M059J (cell line): Measurements from ENCODE around the gene PIEZO1. TPM values are rescaled to one million over a fixed set of nuclear protein-coding genes. Genes with fewer than 3 reads are reported as not detected.
A peak's percentile ranks its signal among the peaks of the same experiment; 100 is the strongest.
"Not testable (repeated sequence)": the region's sequence is repeated elsewhere in the genome, so short reads cannot be mapped to it uniquely, and the experiment has no call there.

Experiments used
- DNase-seq: peaks from one replicate; pipeline ENCODE4 v3.0.0-alpha.2; 2012; ENCODE audit warnings: low read depth
- total RNA-seq: library from RNA; depleted of rRNA; stranded (reverse); fragments of >200 nt; shearing (Covaris generic); gene quantifications from 2 replicates; pipeline ENCODE4 v1.2.3, GENCODE V29; 2014

The PIEZO1 gene
- total RNA-seq, 1 experiment from 2014 or later: 89.6 TPM

DNA sequence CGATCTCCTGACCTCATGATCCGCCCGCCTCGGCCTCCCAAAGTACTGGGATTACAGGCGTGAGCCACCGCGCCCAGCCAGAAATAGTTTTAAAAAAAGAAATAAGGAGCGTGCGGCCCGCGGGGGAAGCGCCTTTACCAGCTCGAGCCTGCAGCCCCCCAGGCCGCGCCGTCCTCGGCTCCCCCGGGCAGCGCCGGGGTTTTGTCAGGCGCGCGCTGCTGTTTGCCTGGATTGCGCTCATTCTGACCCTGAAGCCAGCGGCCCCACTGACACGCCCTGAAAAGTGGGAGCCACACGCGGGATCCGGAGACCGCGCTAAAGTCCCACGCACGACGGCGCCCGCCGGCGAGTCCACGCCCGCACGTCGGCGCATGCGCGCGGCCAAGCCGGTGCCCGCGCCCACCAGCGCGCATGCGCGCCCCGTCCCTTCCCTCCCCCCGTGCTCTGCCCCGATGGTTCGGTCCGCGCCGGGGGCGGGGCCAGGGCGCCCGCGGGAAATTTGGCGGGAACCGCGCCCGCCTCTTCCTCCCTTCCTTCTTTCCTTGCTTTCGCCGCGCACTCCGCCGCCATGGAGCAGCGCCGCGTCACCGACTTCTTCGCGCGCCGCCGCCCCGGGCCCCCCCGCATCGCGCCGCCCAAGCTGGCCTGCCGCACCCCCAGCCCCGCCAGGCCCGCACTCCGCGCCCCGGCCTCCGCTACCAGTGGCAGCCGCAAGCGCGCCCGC is 18.4 kb upstream of the PIEZO1 start, which contains the start of gene CDT1:
Gene CDT1, plus strand, starts transcription at position 526 of the 724 bp plus-strand sequence. Its CDS starts 43 bp downstream, at position 569.
- DNase-seq: peak; percentile 68

DNA sequence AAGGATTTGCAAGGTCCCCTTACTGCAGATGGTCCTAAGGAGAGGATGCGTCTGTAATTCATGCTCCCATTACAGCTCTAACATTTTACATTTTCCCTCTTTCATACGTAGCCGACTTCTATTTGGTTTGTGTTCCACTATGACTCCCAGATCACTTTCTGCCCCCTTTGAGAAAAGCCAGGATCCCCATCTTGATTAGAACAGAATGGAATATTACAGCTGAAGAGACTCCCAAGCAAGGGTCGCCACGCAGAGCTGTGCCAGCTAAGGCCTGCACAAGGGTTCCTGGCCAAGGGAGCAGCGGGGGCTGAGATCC is 15.2 kb upstream of the PIEZO1 start:
- DNase-seq: no peak

DNA sequence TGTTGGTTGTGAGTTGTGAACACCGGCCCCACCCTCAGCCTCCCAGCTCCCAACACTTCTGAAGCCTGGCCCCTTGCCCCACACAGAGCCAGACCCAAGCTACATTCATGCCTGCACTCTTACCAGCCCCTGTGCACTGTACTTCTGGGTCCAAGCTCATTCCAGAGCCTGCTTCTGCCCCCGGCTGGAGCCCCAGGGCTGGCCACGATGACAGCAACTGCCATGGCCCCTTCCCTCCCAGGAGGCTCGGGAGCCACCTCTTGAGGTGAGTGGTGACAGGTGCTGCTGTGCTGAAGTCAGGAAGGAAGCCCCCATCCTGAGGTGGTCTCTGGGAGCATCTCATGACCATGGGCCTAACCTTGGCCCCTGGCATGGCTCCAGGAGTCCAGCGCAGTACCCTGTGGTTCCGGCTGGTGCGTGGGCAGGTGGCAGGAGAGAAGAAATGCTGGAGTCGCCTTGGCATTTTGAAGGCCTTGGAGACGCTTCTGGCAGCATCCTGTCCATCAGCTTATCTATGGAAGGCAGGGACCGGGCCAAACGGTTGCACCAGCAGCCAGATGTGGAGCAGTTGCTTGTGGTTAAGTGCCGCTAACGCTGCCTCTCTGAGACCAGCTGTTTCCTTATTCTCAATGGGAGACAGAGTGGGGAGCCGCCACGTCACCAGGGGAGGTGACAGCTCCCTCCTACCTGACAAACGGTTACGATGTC is 14.7 kb upstream of the PIEZO1 start:
- DNase-seq: no peak

DNA sequence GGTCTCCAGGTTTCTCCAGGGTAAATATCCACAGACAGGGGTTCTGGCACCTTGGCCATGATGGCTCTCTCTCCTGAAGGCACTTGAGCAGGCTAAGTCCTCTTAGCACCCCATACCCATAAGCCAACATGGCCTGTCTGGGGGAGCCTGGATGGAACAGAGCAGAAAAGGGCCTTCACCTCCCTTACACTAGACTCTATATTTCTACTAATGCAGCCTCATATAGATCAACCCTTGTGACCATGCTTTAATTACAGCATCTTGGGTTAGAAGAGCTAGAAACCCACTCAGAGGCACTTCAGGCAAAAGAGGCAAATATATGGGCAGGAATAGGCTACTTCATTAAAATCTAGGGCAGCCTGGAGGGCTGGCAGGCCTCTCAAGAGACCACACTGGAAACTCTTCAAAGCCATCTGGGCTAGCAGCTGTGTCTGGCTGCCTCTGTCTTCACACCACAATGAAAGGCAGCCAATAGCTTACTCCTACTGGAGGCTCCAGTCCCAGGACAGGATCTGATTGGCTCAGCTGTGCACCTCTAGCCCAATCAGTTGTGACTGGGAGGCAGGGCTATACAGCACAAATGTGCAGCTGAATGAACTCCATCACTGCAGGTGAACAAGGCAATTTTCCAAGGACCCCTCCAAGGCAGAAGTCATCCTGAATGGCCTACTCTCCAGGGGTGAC is 13.9 kb upstream of the PIEZO1 start:
- DNase-seq: no peak

DNA sequence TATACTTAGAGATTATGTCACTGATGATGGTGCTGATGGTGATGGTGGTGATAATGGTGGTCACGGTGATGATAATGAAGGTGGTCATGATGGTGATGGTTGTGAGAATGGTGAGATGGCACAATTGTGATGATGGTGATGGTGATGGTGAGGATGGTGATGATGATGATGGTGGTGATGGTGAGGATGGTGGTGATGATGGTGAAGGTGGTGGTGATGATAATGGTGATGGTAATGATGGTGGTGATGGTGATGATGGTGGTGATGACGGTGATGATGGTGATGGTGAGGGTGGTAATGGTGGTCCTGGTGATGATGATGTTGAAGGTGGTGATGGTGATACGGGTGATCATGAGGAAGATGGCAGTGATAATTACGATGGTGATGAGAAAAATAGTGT is 13.1 kb upstream of the PIEZO1 start:
- DNase-seq: no peak

DNA sequence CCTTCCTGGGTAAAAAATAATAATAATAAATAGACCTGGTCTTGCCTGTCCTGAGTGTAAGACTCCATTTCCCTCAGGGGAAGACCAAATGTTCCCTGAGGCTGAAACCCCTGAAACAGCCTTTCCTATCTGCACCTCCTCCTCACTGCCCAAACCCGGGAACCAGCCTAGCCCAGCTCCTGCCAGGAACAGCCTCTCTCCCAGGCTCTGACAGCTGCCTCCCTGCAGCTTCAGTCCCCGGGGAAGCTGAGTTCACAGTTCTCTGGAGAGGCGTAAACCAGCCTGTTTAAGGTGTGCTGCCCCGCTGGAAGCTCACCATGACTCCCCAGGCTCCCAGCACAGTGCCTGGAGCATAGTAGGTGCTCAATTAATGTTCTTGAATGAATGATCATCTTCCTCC is 11.3 kb upstream of the PIEZO1 start:
- DNase-seq: no peak

DNA sequence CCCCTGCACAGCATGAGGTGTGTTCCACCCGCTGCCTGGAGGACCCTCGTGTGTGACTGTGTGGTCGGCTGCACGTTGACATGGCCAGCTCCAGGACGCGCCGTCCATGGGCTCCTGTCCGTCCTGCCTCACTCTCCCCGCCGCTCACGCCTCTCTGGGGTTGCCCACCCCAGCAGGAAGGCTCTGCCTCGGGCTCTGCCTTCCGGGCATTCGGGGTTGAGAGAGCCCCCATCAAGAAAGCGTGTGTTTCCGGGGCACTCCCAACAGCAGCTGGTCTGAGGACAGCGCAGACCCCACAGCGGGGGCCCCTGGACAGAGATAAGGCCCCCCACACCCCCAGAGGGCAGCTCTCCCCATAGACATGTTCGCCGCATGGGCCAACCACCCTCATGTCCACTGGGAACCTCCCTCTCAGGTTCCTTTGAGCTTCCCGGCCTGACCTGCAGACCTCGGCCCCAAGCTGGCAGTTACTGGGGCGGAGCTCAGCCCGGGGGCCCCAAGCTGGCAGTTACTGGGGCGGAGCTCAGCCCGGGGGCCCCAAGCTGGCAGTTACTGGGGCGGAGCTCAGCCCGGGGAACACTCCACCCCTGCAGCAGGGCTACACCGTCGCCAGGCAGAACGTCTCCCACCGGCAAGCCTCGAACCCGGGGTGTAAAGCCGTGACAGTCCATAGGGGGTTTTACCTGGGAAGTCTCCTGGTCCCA is 8.4 kb upstream of the PIEZO1 start:
- DNase-seq: no peak

DNA sequence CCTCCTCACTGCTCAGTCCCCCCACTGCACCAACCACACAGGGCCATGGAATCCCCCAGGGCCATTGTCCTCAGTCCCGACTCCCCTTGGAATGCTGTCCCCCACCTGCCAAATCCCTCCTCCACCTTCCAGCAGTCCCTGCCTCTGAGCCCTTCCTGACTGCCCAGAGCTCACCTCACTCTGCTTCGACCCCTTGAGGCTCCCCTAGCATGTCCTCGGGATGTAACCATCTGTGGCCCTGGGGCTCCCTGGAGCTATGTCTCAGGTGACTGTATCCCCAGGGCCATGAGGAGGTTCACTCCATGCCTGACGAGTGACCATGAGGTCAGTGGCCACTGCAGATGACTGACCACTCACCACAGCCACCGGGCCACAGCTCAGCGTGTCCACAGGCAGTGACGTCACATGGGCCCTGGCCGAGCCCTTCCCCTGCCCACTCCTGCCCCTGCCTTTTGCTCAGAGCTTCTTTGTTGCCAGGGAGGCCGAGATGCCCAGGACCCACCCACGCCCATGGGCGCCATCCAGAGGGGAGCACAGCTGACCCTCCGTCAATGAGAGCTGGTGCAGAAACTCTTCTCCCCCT is 7.7 kb upstream of the PIEZO1 start:
- DNase-seq: no peak

DNA sequence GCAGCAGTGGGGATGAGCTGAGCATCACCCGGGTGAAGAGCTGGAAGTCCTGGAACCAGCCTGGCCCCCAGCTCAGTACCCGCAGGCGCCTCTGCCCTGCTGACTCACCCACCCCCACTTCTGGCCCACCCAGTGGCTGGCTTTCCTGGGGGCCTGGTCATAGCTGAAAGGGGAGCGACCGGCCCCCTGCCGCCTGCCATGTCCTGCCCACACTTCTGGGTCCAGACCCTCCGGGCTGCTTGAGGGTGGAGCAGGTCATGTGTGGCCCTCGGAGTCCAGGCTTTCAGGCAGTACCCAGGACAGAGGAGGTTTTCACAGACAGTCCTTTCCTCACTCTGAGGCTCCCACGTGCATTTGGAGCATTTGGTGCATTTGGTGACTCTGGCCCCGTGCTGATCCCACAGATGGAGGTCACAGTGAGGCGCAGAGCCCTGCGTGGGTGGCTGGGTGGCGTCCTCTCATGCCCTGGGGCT is 7.1 kb upstream of the PIEZO1 start:
- DNase-seq: no peak

DNA sequence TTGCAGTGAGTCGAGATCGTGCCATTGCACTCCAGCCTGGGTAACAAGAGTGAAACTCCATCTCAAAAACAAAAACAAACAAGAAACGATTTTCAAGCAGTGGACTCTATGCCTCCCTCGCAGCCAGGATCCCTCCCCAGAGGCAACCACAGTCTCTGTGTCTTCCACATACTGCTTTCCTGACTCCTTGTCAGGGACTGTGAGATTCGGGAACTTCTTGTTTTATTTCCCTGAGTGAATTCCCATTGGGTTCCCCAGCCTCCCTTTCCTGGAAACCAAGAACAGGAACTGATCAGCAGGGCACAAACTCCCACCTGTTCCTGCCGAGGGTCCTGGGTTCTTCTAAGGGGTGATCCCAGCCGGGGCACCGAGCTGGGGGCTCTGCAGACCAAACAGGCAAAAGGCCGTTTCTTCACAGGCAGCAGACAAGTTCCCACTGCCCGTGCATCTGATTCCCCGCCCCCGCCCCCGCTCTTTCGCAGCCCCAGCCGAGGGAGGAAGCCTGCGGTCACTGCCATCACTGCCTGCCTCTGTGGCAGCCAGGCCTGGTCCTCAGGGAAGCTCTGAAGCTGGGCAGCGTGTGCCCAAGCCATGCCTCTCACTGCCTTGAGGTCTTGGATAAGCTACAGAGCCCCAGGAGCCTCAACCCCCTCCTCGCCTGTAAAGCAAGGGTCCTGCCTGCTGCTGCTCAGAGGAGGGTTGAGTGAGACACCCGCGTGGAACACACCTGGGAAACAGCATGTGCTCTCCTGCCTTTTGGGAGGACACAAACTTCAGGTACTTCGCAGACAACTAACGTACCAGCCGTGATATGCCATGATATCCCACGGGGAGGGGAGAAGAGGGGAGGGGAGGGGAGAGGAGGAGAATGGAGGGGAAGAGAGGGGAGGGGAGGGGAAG is 5.5 kb upstream of the PIEZO1 start:
- peak; percentile 41 for DNase-seq

DNA sequence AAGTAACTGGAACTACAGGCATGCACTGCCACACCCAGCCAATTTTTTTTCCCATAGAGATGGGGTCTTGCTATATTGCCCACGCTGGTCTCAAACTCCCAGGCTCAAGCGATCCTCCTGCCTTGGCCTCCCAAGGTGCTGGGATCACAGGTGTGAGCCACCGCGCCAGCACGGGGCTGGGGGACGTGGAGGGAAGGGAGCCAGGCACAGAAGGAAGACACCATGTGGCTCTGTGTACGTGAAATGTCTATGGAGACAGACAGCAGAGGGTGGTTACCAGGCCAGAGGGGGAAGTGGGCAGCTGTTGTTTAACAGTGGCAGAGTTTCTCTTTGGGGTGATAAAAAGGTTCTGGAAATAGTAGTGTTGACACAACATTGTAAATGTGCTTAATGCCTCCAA is 4.6 kb upstream of the PIEZO1 start:
- DNase-seq: no peak

DNA sequence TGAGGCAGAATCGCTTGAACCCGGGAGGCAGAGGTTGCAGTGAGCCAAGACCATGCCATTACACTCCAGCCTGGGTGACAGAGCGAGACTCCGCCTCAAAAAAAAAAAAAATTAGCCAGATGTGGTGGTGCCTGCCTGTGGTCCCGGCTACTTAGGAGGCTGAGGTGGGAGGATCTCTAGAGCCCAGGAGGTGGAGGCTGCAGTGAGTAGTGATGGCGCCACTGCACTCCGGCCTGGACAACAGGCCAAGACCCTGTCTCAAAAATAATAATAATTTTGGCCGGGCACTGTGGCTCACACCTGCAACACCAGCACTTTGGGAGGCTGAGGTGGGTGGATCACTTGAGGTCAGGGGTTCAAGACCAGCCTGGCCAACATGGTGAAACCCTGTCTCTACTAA is 3.7 kb upstream of the PIEZO1 start:
- not testable (repeated sequence) for DNase-seq

DNA sequence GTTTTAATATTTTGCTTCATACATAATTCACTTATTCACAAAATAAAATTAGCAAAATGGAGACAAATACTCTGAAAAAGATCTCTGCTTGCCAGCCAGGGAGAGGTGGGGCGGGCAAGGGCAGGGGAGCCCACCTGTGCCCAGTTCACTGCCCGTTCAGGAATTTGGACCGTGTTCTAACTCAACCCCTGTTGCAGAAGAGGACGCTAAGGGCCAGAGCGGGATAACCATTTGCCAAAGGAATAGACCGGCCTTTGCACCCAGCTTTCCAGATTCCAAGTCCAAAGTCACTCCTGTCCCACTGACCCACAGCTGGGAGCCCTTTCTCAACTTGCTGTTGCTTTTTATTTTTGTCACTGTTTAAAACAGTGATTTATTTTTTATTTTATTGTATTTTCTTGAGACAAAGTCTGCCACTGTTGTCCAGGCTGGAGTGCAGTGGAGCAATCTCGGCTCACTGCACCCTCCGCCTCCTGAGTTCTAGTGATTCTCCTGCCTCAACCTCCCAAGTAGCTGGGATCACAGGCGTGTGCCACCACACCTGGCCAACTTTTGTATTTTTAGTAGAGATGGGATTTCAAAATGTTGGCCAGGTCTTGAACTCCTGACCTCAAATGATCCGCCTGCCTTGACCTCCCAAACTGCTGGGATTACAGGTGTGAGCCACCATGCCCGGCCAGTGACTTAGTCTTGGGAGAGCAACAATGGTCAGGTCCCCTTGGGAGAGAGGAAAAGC is 2.7 kb upstream of the PIEZO1 start:
- DNase-seq: no peak

DNA sequence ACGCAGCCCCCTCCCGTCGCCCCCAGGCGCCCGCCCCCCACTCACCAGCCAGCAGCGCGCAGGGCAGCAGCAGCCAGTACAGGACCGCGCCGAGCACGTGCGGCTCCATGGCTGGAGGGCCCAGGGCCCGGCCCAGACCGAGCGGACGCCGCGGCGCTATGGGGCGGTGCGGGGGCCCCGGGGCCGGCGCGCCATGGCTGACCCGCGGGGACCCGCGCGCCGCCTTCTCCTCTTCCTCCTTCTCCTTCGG is 239 bp downstream of the PIEZO1 start:
- DNase-seq: no peak

DNA sequence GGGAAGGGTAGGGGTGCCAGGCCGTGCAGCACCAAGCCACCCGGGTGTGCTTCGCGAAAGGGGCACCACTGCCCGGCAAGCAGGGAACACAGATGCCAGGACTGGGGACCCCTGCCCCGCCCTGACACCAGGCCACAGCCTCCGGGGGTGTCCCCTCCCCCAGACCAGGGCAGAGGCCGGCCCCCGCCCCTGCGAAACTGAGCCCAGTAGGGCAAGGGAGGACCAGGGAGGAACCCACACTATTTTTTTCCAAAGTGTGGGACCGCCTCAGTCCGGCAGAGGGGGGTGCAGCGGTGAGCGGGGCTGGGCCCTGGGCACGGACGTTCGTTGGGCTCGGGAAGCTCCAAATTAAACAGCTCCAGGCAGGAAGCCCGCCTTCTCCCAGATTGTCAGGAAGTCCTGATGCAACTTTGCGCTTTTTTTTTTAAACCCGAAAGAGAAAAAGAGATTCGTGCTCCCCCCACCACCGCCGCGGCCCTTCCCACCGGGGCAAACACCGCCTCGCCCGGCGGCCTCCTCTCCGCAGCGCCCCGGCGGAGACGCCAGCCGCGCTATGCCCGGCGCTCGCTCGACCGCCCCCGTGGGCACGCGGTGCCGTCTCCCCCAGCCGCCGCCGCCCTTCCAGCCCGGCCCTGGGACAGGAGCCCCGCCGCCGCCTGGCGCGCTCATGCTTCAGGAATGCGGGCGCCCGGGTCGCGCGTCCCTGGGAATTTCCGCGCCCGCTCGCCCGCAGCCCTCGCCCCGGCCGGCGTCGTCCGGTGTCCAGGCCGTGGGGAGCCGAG is 755 bp downstream of the PIEZO1 start:
- peak; percentile 83 for DNase-seq

DNA sequence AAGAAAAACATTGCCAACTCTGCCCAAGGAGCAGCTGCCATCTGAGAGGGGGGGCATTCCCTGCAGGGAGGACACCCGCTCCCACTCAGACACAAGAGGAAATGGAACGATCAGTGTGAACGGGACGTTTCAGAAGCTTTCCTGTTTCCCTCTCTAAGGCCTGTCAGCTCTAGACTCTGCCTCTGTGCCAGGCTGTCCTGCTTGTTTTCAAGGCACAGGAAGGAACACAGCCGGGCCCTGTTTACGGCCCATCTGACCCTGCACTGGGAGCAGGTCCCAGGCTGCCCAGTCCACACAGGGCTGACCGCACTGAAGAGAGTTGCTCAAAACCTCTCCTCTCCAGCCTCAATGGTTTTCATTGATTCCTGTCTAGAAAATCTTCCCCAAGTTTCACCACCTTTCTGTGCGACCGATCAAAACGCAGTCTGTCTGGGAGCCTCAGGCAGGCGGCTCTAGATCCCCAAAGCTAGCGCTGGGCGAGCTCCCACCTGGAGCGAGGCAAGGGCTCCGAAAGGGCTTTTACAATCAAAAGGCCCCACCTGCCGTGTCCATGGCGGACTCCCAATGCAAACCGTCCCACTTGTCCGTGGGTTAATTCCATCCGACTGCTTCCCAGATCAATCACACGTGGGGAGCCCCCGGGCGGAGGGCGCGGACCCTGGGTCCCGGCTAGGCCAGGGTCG is 1.5 kb downstream of the PIEZO1 start:
- peak; percentile 51 for DNase-seq

DNA sequence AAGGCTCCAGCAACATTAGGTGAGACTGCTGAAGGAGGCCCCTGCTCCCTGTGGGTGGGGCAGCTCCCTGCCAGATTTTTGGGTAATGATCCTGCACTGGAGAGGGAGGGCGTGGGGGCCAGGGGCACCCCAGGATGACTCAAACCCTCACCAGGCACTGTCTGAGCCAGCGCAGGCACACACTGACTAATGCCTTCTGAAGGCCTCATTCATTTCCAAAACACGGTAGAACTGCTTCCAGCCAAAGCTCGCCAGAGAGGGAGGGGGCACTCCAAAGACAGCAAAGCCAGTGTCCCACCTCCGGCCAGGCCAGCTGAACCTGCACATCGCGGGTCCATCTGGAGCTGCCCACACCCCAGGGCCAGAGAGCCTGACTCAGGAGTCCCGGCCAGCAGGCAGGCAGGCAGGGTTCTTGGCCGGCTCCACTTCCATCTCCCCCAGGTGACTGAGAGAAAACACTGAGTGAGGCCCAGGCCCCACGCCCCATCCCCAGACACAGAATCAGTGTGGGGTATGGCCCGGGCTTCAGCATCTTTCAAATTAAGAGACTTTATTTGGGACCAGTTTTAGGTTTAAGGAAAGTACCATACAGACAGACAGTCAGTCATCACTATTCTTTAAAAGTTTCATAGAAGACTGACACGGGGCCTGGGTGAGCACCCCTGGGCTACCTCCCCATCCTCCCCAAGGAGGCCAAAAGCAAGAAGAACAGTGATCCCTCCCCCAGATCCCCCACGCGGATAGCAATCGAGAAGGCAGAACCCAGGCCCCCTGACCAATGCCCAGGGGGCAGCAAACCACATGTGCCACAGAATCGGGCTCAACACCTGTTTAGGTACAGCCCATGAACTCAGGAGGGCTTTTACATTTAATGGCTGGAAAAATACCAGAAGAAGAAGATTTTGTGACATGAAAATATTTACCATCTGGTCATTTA is 2.3 kb downstream of the PIEZO1 start:
- DNase-seq: peak; percentile 89
